Uterus (tissue), 2 donors: Measurements from ENCODE around the gene SCUBE1.

Experiments
- CTCF ChIP-seq, 4 experiments: fragments of 200-600 bp in 2 of 4; fragments of 450-650 bp in 2 of 4; sonication (generic) in 2 of 4; IDR thresholded peaks; one replicate each; pipeline ENCODE4 v1.5.1; 2016 to 2019; ENCODE audit warnings: antibody characterized with exemption in 4 of 4, mild to moderate bottlenecking in 2 of 4, moderate library complexity in 1 of 4
- POLR2A ChIP-seq, 2 donors: fragments of 450-650 bp; IDR thresholded peaks; one replicate each; pipeline ENCODE4 v1.6.1; 2016; ENCODE audit warnings: antibody characterized with exemption in 2 of 2, mild to moderate bottlenecking in 1 of 2, moderate library complexity in 1 of 2

- no peak for TF ChIP-seq CTCF (IDR thresholded peaks at IDR 0.05)
- TF ChIP-seq POLR2A (IDR thresholded peaks at IDR 0.05): no peak
Measured at GRCh38 chr22:43203471-43203981, 139.6 kb downstream of the SCUBE1 start.
